Uterus (tissue), 2 donors: ENCODE data around the gene KCNAB1.

ENCODE experiments used
- CTCF ChIP-seq, 4 experiments: fragments of 200-600 bp in 2 of 4; fragments of 450-650 bp in 2 of 4; sonication (generic) in 2 of 4; IDR thresholded peaks; one replicate each; pipeline ENCODE4 v1.5.1; 2016 to 2019; ENCODE audit warnings: antibody characterized with exemption in 4 of 4, mild to moderate bottlenecking in 2 of 4, moderate library complexity in 1 of 4
- POLR2A ChIP-seq, 2 donors: fragments of 450-650 bp; IDR thresholded peaks; one replicate each; pipeline ENCODE4 v1.6.1; 2016; ENCODE audit warnings: antibody characterized with exemption in 2 of 2, mild to moderate bottlenecking in 1 of 2, moderate library complexity in 1 of 2

- TF ChIP-seq CTCF (IDR thresholded peaks at IDR 0.05), result no peak
- no peak for TF ChIP-seq POLR2A (IDR thresholded peaks at IDR 0.05)
Measured at GRCh38 chr3:156307704-156308103, 187.3 kb downstream of the KCNAB1 start.
